WTC11 (cell line): ENCODE results near the gene ZNF425. TPM values are rescaled to one million over a fixed set of nuclear protein-coding genes. Genes with fewer than 3 reads are reported as not detected.

Source experiments
- ATAC-seq: fragments of 200-7000 bp; cut with Tn5 transposase; 2 replicates; pipeline ENCODE4 v1.10.0; 2021; ENCODE audit warnings: mild to moderate bottlenecking, moderate library complexity
- CTCF ChIA-PET: fragments of 300-600 bp; sonication (Branson Sonifier 250); formaldehyde crosslinking; loops from one replicate; lab custom pipeline; 2021; ENCODE audit warnings: antibody characterized with exemption; lab: Charles Lee
- POLR2A ChIA-PET: fragments of 350-600 bp; sonication (Branson Sonifier 250); formaldehyde crosslinking; loops from one replicate; lab custom pipeline; 2021; ENCODE audit warnings: antibody characterized with exemption; lab: Charles Lee
- DNase-seq: peaks from one replicate; pipeline ENCODE4 v3.0.0; 2021; ENCODE audit warnings: low spot score
- H3K27ac Mint-ChIP-seq: 2 replicates; pipeline ENCODE4 v1.8.0; 2021; ENCODE audit warnings: mixed read lengths
- H3K27me3 Mint-ChIP-seq: 2 replicates; pipeline ENCODE4 v1.8.0; 2021; ENCODE audit warnings: low read depth, mild to moderate bottlenecking, moderate library complexity, mixed read lengths
- H3K36me3 Mint-ChIP-seq: 2 replicates; pipeline ENCODE4 v1.8.0; 2021; ENCODE audit warnings: mixed read lengths
- H3K4me1 Mint-ChIP-seq: 2 replicates; pipeline ENCODE4 v1.8.0; 2022; ENCODE audit warnings: mixed read lengths
- H3K4me3 Mint-ChIP-seq: 2 replicates; pipeline ENCODE4 v1.8.0; 2021; ENCODE audit warnings: mild to moderate bottlenecking, moderate library complexity, mixed read lengths
- H3K9me3 Mint-ChIP-seq: 2 replicates; pipeline ENCODE4 v1.8.0; 2021; ENCODE audit warnings: mixed read lengths
- ATF6 ChIP-seq: sonication (generic); formaldehyde crosslinking; IDR thresholded peaks from 2 replicates; pipeline ENCODE4 v1.8.1; 2023; ENCODE audit warnings: mild to moderate bottlenecking, missing genetic modification reagents
- CBFB ChIP-seq: sonication (generic); formaldehyde crosslinking; IDR thresholded peaks from 2 replicates; pipeline ENCODE4 v1.8.1; 2022; ENCODE audit warnings: mild to moderate bottlenecking, low read depth, missing genetic modification reagents
- CDX4 ChIP-seq: fragments of 250-450 bp; sonication (Bioruptor Pico); IDR thresholded peaks from 2 replicates; pipeline ENCODE4 v1.9.0; 2021; ENCODE audit warnings: moderate library complexity, mild to moderate bottlenecking, inconsistent platforms, borderline replicate concordance
- E2F4 ChIP-seq: sonication (generic); formaldehyde crosslinking; IDR thresholded peaks from 2 replicates; pipeline ENCODE4 v1.8.1; 2022; ENCODE audit warnings: low read depth, mild to moderate bottlenecking, moderate library complexity, missing genetic modification reagents, borderline replicate concordance
- ESRRA ChIP-seq: sonication (generic); formaldehyde crosslinking; IDR thresholded peaks from 2 replicates; pipeline ENCODE4 v1.8.1; 2022; ENCODE audit warnings: mild to moderate bottlenecking, missing genetic modification reagents, borderline replicate concordance
- GABPB1 ChIP-seq: sonication (generic); formaldehyde crosslinking; IDR thresholded peaks from 2 replicates; pipeline ENCODE4 v1.8.1; 2023; ENCODE audit warnings: mild to moderate bottlenecking, missing genetic modification reagents
- KAT7 ChIP-seq: sonication (generic); formaldehyde crosslinking; IDR thresholded peaks from 2 replicates; pipeline ENCODE4 v1.8.1; 2023; ENCODE audit warnings: missing genetic modification reagents, mild to moderate bottlenecking, borderline replicate concordance
- NR3C1 ChIP-seq: sonication (generic); formaldehyde crosslinking; conservative IDR thresholded peaks from 2 replicates; pipeline ENCODE4 v1.8.1; 2023; ENCODE audit warnings: low read depth, mild to moderate bottlenecking, missing genetic modification reagents
- PREB ChIP-seq: sonication (generic); formaldehyde crosslinking; IDR thresholded peaks from 2 replicates; pipeline ENCODE4 v1.8.1; 2022; ENCODE audit warnings: mild to moderate bottlenecking, missing genetic modification reagents, moderate library complexity, borderline replicate concordance
- SMAD4 ChIP-seq: sonication (generic); formaldehyde crosslinking; IDR thresholded peaks from 2 replicates; pipeline ENCODE4 v1.8.0; 2022; ENCODE audit warnings: mild to moderate bottlenecking, missing genetic modification reagents
- SP1 ChIP-seq: sonication (generic); formaldehyde crosslinking; conservative IDR thresholded peaks from 2 replicates; pipeline ENCODE4 v1.8.1; 2022; ENCODE audit warnings: missing genetic modification reagents
- ZBTB21 ChIP-seq: sonication (generic); formaldehyde crosslinking; IDR thresholded peaks from 2 replicates; pipeline ENCODE4 v1.8.1; 2023; ENCODE audit warnings: mild to moderate bottlenecking, missing genetic modification reagents, borderline replicate concordance
- ZNF138 ChIP-seq: sonication (generic); formaldehyde crosslinking; conservative IDR thresholded peaks from 2 replicates; pipeline ENCODE4 v1.8.1; 2022; ENCODE audit warnings: mild to moderate bottlenecking, moderate library complexity, missing genetic modification reagents
- ZNF219 ChIP-seq: sonication (generic); formaldehyde crosslinking; IDR thresholded peaks from 2 replicates; pipeline ENCODE4 v1.8.0; 2023; ENCODE audit warnings: missing genetic modification reagents, mild to moderate bottlenecking, borderline replicate concordance
- total RNA-seq: library from RNA; stranded (reverse); gene quantifications from 3 replicates; pipeline ENCODE4 v1.2.3, GENCODE V29; 2021
- TF ChIP-seq, protein P1 (sequence below): sonication (generic); formaldehyde crosslinking; IDR thresholded peaks from 2 replicates; pipeline ENCODE4 v1.8.1; 2023; ENCODE audit warnings: mild to moderate bottlenecking, missing genetic modification reagents, moderate library complexity
- TF ChIP-seq, protein P2 (sequence below): fragments of 250-450 bp; sonication (Bioruptor Pico); IDR thresholded peaks from 2 replicates; pipeline ENCODE4 v1.9.0; 2021; ENCODE audit warnings: mild to moderate bottlenecking, borderline replicate concordance

The ZNF425 gene
- total RNA-seq, 1 experiment from 2014 or later = 3.8 TPM

GRCh38 chr7:149074116-149074885, 51.8 kb downstream of the ZNF425 start (continued):
- TF ChIP-seq ZNF219 (CRISPR knock-in tag) = no peak
- TF ChIP-seq CDX4 = no peak
- TF ChIP-seq ESRRA (CRISPR knock-in tag) = no peak
- no peak for TF ChIP-seq ATF6
- no peak for TF ChIP-seq ZBTB21 (CRISPR knock-in tag)
- TF ChIP-seq, protein P1, sequence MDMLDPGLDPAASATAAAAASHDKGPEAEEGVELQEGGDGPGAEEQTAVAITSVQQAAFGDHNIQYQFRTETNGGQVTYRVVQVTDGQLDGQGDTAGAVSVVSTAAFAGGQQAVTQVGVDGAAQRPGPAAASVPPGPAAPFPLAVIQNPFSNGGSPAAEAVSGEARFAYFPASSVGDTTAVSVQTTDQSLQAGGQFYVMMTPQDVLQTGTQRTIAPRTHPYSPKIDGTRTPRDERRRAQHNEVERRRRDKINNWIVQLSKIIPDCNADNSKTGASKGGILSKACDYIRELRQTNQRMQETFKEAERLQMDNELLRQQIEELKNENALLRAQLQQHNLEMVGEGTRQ = no peak
- no peak for TF ChIP-seq E2F4 (CRISPR knock-in tag)

DNA sequence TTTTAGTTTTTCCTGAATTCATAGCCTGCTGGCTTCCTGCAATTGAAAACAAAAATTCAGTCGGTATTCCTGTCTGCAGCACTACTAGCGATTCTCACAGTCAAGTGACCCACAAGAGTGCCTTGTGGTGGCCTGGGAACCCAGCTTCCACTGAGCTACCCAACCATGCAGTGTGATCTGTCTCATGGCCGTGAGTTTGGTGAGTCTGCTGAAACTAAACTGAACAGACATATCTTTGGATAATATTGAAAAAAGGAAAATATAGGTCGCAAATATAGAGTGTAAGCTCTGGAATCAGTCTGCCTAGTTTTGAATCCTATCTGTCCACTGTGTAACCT, 53.7 kb downstream of the ZNF425 start:
- TF ChIP-seq SMAD4 (CRISPR knock-in tag) = no peak
- TF ChIP-seq, protein P2, sequence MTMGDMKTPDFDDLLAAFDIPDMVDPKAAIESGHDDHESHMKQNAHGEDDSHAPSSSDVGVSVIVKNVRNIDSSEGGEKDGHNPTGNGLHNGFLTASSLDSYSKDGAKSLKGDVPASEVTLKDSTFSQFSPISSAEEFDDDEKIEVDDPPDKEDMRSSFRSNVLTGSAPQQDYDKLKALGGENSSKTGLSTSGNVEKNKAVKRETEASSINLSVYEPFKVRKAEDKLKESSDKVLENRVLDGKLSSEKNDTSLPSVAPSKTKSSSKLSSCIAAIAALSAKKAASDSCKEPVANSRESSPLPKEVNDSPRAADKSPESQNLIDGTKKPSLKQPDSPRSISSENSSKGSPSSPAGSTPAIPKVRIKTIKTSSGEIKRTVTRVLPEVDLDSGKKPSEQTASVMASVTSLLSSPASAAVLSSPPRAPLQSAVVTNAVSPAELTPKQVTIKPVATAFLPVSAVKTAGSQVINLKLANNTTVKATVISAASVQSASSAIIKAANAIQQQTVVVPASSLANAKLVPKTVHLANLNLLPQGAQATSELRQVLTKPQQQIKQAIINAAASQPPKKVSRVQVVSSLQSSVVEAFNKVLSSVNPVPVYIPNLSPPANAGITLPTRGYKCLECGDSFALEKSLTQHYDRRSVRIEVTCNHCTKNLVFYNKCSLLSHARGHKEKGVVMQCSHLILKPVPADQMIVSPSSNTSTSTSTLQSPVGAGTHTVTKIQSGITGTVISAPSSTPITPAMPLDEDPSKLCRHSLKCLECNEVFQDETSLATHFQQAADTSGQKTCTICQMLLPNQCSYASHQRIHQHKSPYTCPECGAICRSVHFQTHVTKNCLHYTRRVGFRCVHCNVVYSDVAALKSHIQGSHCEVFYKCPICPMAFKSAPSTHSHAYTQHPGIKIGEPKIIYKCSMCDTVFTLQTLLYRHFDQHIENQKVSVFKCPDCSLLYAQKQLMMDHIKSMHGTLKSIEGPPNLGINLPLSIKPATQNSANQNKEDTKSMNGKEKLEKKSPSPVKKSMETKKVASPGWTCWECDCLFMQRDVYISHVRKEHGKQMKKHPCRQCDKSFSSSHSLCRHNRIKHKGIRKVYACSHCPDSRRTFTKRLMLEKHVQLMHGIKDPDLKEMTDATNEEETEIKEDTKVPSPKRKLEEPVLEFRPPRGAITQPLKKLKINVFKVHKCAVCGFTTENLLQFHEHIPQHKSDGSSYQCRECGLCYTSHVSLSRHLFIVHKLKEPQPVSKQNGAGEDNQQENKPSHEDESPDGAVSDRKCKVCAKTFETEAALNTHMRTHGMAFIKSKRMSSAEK (CRISPR knock-in tag) = no peak
- no peak for DNase-seq
- H3K27ac Mint-ChIP-seq = peak overlapping the region; percentile 34

GRCh38 chr7:149071641-149072437, 54.3 kb downstream of the ZNF425 start:
- no peaks in the 10 kb centered on the region for H3K9me3 Mint-ChIP-seq
- no peaks in the 10 kb centered on the region for H3K27me3 Mint-ChIP-seq
- H3K36me3 Mint-ChIP-seq = peaks cover 44% of the 10 kb centered on the region
- H3K27ac Mint-ChIP-seq = peak overlapping the region; percentile 34; the same call in 1 of the 2 replicates
- ChIA-PET POLR2A (interaction anchor here (0.6 to 1.1 kb wide), 3 partner anchors 19 to 54 kb away, joined by 3 to 4 read pairs (median 3); partner anchors contain the start of genes PDIA4 and ZNF425), CTCF (interaction anchor here (0.5 to 2.5 kb wide), 36 partner anchors 8 to 383 kb away, joined by 3 to 18 read pairs (median 4); partner anchors contain the start of genes PDIA4, ZNF282, ZNF398 and ZNF425)
- H3K4me3 Mint-ChIP-seq = no peak overlapping the region
- H3K4me1 Mint-ChIP-seq = peaks cover 7% of the 10 kb centered on the region; the same call in 1 of the 2 replicates
- ATAC-seq = peak; percentile 94
- peak; percentile 88 for DNase-seq
- TF ChIP-seq CBFB (CRISPR knock-in tag) (0 out of 2 replicates have a peak, but pooled peaks have one; percentile 45), PREB (CRISPR knock-in tag) (0 out of 2 replicates have a peak, but pooled peaks have one; percentile 17), ZNF138 (CRISPR knock-in tag) (0 out of 2 replicates have a peak, but pooled peaks have one; percentile 67), GABPB1 (CRISPR knock-in tag) (peak; percentile 38; the same call in 1 of the 2 replicates), NR3C1 (peak; percentile 9; the same call in 1 of the 2 replicates), KAT7 (CRISPR knock-in tag) (0 out of 2 replicates have a peak, but pooled peaks have one; percentile 96), ATF6 (no peak), SP1 (CRISPR knock-in tag) (peak; percentile 67)

More for the DNA sequence above, 53.7 kb downstream of the ZNF425 start:
- Mint-ChIP-seq H3K9me3 (no peaks in the 10 kb centered on the region), H3K4me3 (no peak overlapping the region), H3K36me3 (peaks cover 48% of the 10 kb centered on the region), H3K4me1 (peaks cover 7% of the 10 kb centered on the region; the same call in 1 of the 2 replicates), H3K27me3 (no peaks in the 10 kb centered on the region)
- ChIA-PET CTCF (interaction anchor here (1.0 to 2.5 kb wide), 15 partner anchors 8 to 123 kb away, joined by 3 to 18 read pairs (median 8); partner anchors contain the start of genes PDIA4, ZNF282, ZNF398 and ZNF425), POLR2A (interaction anchor here (1.1 kb wide), 1 partner anchor 44 kb away, joined by 3 read pairs; the partner anchor contains the start of gene PDIA4)
- no peak for ATAC-seq
